CD4-positive, alpha-beta memory T cell (primary cell): Measurements from ENCODE around the gene RFTN1. TPM values are rescaled to one million over a fixed set of nuclear protein-coding genes. Genes with fewer than 3 reads are reported as not detected.
A peak's percentile ranks its signal among the peaks of the same experiment; 100 is the strongest.

Source experiments
- CTCF ChIA-PET: fragments of 350-600 bp; sonication (Branson Sonifier 250); formaldehyde crosslinking; loops from one replicate; lab custom pipeline; 2021; ENCODE audit warnings: inconsistent platforms; ENCODE audit not compliant: partially characterized antibody; lab: Charles Lee
- POLR2A ChIA-PET: fragments of 350-600 bp; sonication (Branson Sonifier 250); formaldehyde crosslinking; loops from one replicate; lab custom pipeline; 2021; ENCODE audit not compliant: partially characterized antibody; lab: Charles Lee
- DNase-seq, 5 donors: peaks; one replicate each; pipeline versions ENCODE4 v3.0.0 to v3.0.0-alpha.2; 2020 to 2022; ENCODE audit warnings: mixed read lengths in 1 of 5
- H3K27ac ChIP-seq: one replicate; pipeline ENCODE4 v1.7.0; 2013; ENCODE audit warnings: low read depth, low read length
- H3K27me3 ChIP-seq: 2 replicates; pipeline ENCODE4 v1.7.0; 2013; ENCODE audit warnings: mild to moderate bottlenecking, low read length, moderate library complexity; ENCODE audit not compliant: insufficient read depth
- H3K36me3 ChIP-seq: 2 replicates; pipeline ENCODE4 v1.7.0; 2013; ENCODE audit warnings: mild to moderate bottlenecking, low read length, moderate library complexity; ENCODE audit not compliant: insufficient read depth
- H3K4me1 ChIP-seq: 2 replicates; pipeline ENCODE4 v1.7.0; 2013; ENCODE audit warnings: mild to moderate bottlenecking, low read length, moderate library complexity; ENCODE audit not compliant: insufficient read depth
- H3K4me3 ChIP-seq, 2 donors: one replicate each; pipeline ENCODE4 v1.7.0; 2013; ENCODE audit warnings: low read length in 2 of 2, mild to moderate bottlenecking in 1 of 2
- H3K9me3 ChIP-seq, 2 donors: one replicate each; pipeline ENCODE4 v1.7.0; 2013; ENCODE audit warnings: low read length in 2 of 2, control low read depth in 1 of 2; ENCODE audit not compliant: control insufficient read depth in 1 of 2
- H3K27ac Mint-ChIP-seq, 7 donors: one replicate each; pipeline ENCODE4 v1.8.0; 2020 to 2021; ENCODE audit warnings: mixed read lengths in 7 of 7, mild to moderate bottlenecking in 6 of 7, inconsistent platforms in 3 of 7, moderate library complexity in 3 of 7
- H3K27me3 Mint-ChIP-seq, 2 donors: one replicate each; pipeline ENCODE4 v1.8.0; 2020 to 2021; ENCODE audit warnings: mixed read lengths in 2 of 2
- H3K36me3 Mint-ChIP-seq, 2 donors: one replicate each; pipeline ENCODE4 v1.8.0; 2020 to 2021; ENCODE audit warnings: mixed read lengths in 2 of 2, inconsistent platforms in 1 of 2, mild to moderate bottlenecking in 1 of 2
- H3K4me1 Mint-ChIP-seq, 4 donors: one replicate each; pipeline ENCODE4 v1.8.0; 2020 to 2021; ENCODE audit warnings: mixed read lengths in 4 of 4, mild to moderate bottlenecking in 1 of 4
- H3K4me3 Mint-ChIP-seq, 8 donors: one replicate each; pipeline ENCODE4 v1.8.0; 2020 to 2021; ENCODE audit warnings: mixed read lengths in 8 of 8, mild to moderate bottlenecking in 7 of 8, moderate library complexity in 6 of 8, inconsistent platforms in 3 of 8
- H3K9me3 Mint-ChIP-seq, 8 donors: one replicate each; pipeline ENCODE4 v1.8.0; 2020 to 2021; ENCODE audit warnings: mixed read lengths in 8 of 8, mild to moderate bottlenecking in 5 of 8, inconsistent platforms in 3 of 8, moderate library complexity in 1 of 8
- intact Hi-C: fragments of 100-400 bp; cut with micrococcal nuclease; formaldehyde crosslinking; loops from one replicate; pipeline ENCODE4 v1.15.1; 2023
- polyA plus RNA-seq, 2 donors: library from polyadenylated mRNA; unstranded; fragments of 300-500 nt; fragmentation: Illumina TruSeq; gene quantifications; one replicate each; pipeline ENCODE4 v1.2.3, GENCODE V29; 2021
- total RNA-seq, 2 experiments: library from RNA; stranded (reverse); gene quantifications; one replicate each; pipeline ENCODE4 v1.2.3, GENCODE V29; 2021

Gene RFTN1
- total and polyA plus RNA-seq, 4 experiments from 2014 or later, result 38.3 to 59.7 (median 52.0) TPM

GRCh38 chr3:16550676-16551341 is 37.3 kb upstream of the RFTN1 start:
- H3K4me1 Mint-ChIP-seq, result peaks cover 2 to 6% (median 3%) of the 10 kb centered on the region in 4 donors
- H3K27ac Mint-ChIP-seq, result peak overlapping the region in 5 of 7 donors; percentile 11 to 84 (median 51)
- H3K4me3 Mint-ChIP-seq, result no peak overlapping the region
- H3K36me3 Mint-ChIP-seq, result no peaks in the 10 kb centered on the region
- Histone ChIP-seq H3K27me3 (no peaks in the 10 kb centered on the region), H3K4me1 (no peaks in the 10 kb centered on the region), H3K4me3 (no peak overlapping the region), H3K36me3 (no peaks in the 10 kb centered on the region), H3K9me3 (no peaks in the 10 kb centered on the region), H3K27ac (no peak overlapping the region)
- H3K27me3 Mint-ChIP-seq, result peaks cover 6 to 14% of the 10 kb centered on the region in 2 donors
- ChIA-PET POLR2A (interaction anchor here (1.5 kb wide), 1 partner anchor 265 kb away, joined by 5 read pairs; no protein-coding TSS in a partner anchor), CTCF (interaction anchor here (0.5 to 7.2 kb wide), 22 partner anchors 9 to 503 kb away, joined by 3 to 97 read pairs (median 4); partner anchors contain the start of genes DPH3 and OXNAD1)
- intact Hi-C loops, result loop anchor here (1.0 to 5.0 kb wide), 6 partner anchors 232 to 734 kb away; no protein-coding TSS in a partner anchor
- peak; percentile 74 to 80 (median 78) for DNase-seq
- H3K9me3 Mint-ChIP-seq, result no peaks in the 10 kb centered on the region

DNA sequence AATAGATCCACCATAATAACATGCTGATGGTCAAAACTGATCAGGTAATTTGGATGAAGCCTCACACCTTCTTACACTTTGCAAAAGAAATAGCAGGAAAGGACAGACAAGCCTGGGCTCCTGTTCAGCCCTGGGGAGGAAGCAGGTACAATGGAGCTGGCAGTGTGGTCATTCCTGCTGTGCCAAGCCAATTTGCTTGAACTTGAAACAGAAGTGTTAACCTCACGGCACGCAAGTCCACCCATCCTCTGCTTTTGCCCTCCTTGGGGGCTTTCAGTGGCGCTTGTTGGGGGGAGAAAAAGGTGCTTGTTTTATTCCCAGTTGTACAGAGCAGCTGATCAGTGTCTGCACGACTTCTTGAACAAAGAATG is 36.8 kb upstream of the RFTN1 start:
- no peak for DNase-seq
- Histone ChIP-seq H3K36me3 (no peaks in the 10 kb centered on the region), H3K27ac (no peak overlapping the region), H3K4me3 (no peak overlapping the region), H3K27me3 (no peaks in the 10 kb centered on the region), H3K9me3 (no peaks in the 10 kb centered on the region), H3K4me1 (no peaks in the 10 kb centered on the region)
- no peaks in the 10 kb centered on the region for H3K36me3 Mint-ChIP-seq
- H3K27me3 Mint-ChIP-seq, result peaks cover 6 to 14% of the 10 kb centered on the region in 2 donors
- H3K9me3 Mint-ChIP-seq, result no peaks in the 10 kb centered on the region
- H3K4me1 Mint-ChIP-seq, result peaks cover 2 to 6% (median 3%) of the 10 kb centered on the region in 4 donors
- H3K4me3 Mint-ChIP-seq, result no peak overlapping the region
- no peak overlapping the region for H3K27ac Mint-ChIP-seq
- intact Hi-C loops, result loop anchor here (1.0 to 5.0 kb wide), 5 partner anchors 231 to 733 kb away; no protein-coding TSS in a partner anchor
- ChIA-PET POLR2A (interaction anchor here (1.5 kb wide), 1 partner anchor 265 kb away, joined by 5 read pairs; no protein-coding TSS in a partner anchor), CTCF (interaction anchor here (0.5 to 7.2 kb wide), 27 partner anchors 8 to 502 kb away, joined by 3 to 97 read pairs (median 4); partner anchors contain the start of genes DPH3 and OXNAD1)

GRCh38 chr3:16548721-16549120 is 35.2 kb upstream of the RFTN1 start:
- DNase-seq, result no peak
- H3K4me1 Mint-ChIP-seq, result peaks cover 2 to 6% (median 3%) of the 10 kb centered on the region in 4 donors
- no peaks in the 10 kb centered on the region for H3K9me3 ChIP-seq
- CTCF ChIA-PET, result interaction anchor here (1.9 to 7.2 kb wide), 4 partner anchors 258 to 282 kb away, joined by 10 to 97 read pairs (median 24); partner anchors contain the start of genes DPH3 and OXNAD1
- H3K4me1 ChIP-seq, result no peaks in the 10 kb centered on the region
- no peak overlapping the region for H3K4me3 Mint-ChIP-seq
- H3K27ac ChIP-seq, result no peak overlapping the region
- H3K27ac Mint-ChIP-seq, result no peak overlapping the region
- peaks cover 4 to 12% of the 10 kb centered on the region in 2 donors for H3K27me3 Mint-ChIP-seq
- POLR2A ChIA-PET, result no interaction called here
- no peaks in the 10 kb centered on the region for H3K36me3 Mint-ChIP-seq
- H3K4me3 ChIP-seq, result no peak overlapping the region
- H3K9me3 Mint-ChIP-seq, result no peaks in the 10 kb centered on the region
- no peaks in the 10 kb centered on the region for H3K27me3 ChIP-seq
- no peaks in the 10 kb centered on the region for H3K36me3 ChIP-seq
- intact Hi-C loops, result no loop called here

DNA sequence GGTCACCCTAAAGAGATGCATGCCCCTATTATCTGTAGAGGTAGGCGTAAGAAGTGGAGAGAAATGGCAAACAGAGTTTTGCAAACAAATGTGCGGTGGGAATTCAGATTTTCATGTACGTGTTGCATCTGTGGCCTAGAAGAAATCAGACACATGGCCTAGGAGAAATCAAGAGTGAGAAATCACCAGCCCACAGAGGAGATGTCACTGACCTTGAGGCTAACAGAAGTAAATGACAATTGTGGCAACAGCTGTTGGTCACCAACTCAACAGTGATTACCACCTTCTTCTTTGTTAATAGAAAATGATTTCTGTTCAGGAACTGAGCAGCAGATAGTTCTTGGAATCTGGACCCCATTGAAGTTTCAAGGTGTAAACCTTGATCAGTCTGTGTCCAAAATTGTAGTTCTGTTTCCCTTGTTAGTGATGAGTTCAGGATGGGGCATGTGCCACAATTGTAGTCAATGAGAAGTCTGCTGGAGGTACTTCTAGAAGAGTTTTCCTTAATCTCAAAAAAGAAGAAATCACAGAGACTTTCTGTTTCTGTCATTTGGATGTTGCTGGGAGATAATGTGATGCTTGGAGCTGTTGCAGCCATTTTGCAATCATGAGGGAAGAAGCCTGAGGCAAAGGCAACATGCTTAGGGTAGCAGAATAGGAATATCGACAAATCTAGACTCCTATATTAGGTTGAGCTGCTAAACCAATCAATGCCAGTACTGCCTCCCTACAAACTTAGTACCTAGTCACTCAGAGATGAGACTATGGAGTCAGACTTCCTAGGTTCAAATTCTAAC is 34.3 kb upstream of the RFTN1 start:
- H3K27ac ChIP-seq, result no peak overlapping the region
- H3K4me1 ChIP-seq, result no peaks in the 10 kb centered on the region
- no peaks in the 10 kb centered on the region for H3K36me3 ChIP-seq
- POLR2A ChIA-PET, result no interaction called here
- Mint-ChIP-seq H3K36me3 (no peaks in the 10 kb centered on the region), H3K27me3 (peaks cover 3 to 11% of the 10 kb centered on the region in 2 donors), H3K9me3 (peaks cover 0 to 2% (median 0%) of the 10 kb centered on the region in 8 donors), H3K4me1 (peaks cover 2 to 6% (median 3%) of the 10 kb centered on the region in 4 donors), H3K27ac (peak overlapping the region in 1 of 7 donors; percentile 14), H3K4me3 (no peak overlapping the region)
- intact Hi-C loops, result no loop called here
- DNase-seq, result no peak
- H3K4me3 ChIP-seq, result no peak overlapping the region
- CTCF ChIA-PET, result interaction anchor here (1.8 to 2.3 kb wide), 3 partner anchors 258 to 499 kb away, joined by 6 to 15 read pairs (median 10); no protein-coding TSS in a partner anchor
- no peaks in the 10 kb centered on the region for H3K9me3 ChIP-seq
- H3K27me3 ChIP-seq, result no peaks in the 10 kb centered on the region

- Mint-ChIP-seq H3K27ac (no peak overlapping the region), H3K36me3 (no peaks in the 10 kb centered on the region), H3K27me3 (peaks cover under 1 to 4% of the 10 kb centered on the region in 2 donors), H3K9me3 (peaks cover 0 to 2% (median 0%) of the 10 kb centered on the region in 8 donors), H3K4me3 (no peak overlapping the region), H3K4me1 (peaks cover 2 to 6% (median 3%) of the 10 kb centered on the region in 4 donors)
- Histone ChIP-seq H3K27ac (no peak overlapping the region), H3K4me1 (no peaks in the 10 kb centered on the region), H3K9me3 (no peaks in the 10 kb centered on the region), H3K4me3 (no peak overlapping the region), H3K36me3 (no peaks in the 10 kb centered on the region), H3K27me3 (no peaks in the 10 kb centered on the region)
- intact Hi-C loops, result no loop called here
- CTCF ChIA-PET, result interaction anchor here (1.8 to 2.3 kb wide), 3 partner anchors 257 to 498 kb away, joined by 6 to 15 read pairs (median 10); no protein-coding TSS in a partner anchor
- POLR2A ChIA-PET, result no interaction called here
- no peak for DNase-seq
Observed at GRCh38 chr3:16546186-16547010, 32.9 kb upstream of the RFTN1 start.

DNA sequence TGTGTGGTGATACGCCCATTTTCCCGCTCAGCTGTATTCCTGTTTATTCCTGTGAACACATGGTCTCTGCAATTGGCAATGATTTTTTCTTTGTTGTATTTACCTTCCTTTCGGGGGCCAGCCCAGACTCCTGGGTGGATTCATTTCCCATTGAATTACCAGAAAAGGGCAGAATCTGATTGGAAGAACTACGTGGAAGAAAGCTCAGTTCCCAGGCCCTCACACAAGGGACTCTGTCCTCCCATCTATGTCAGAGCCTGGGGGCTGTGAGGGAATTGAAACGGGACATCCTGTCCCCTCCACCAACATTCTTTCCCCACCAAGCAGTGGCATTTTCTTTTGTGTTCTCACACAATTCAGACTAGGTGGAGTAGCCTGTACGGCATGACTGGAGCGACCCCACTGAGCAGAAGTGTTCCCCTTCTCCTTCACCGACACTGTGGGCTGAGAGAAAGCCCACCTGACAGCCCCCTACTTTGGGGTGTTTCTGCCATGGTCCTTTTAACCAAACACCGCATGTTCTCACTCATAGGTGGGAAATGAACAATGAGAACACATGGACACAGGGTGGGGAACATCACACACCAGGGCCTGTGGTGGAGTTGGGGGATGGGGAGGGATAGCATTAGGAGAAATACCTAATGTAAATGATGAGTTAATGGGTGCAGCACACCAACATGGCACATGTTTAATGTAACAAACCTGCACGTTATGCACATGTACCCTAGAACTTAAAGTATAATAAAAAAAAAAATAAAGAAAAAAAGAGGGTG is 32.1 kb upstream of the RFTN1 start:
- ChIA-PET CTCF (interaction anchor here (1.2 kb wide), 1 partner anchor 496 kb away, joined by 3 read pairs; no protein-coding TSS in a partner anchor), POLR2A (no interaction called here)
- no peaks in the 10 kb centered on the region for H3K36me3 ChIP-seq
- no peaks in the 10 kb centered on the region for H3K36me3 Mint-ChIP-seq
- H3K27ac ChIP-seq, result no peak overlapping the region
- H3K4me1 ChIP-seq, result no peaks in the 10 kb centered on the region
- peaks cover 0 to 2% (median 0%) of the 10 kb centered on the region in 8 donors for H3K9me3 Mint-ChIP-seq
- peaks cover 0 to under 1% (median 0%) of the 10 kb centered on the region in 4 donors for H3K4me1 Mint-ChIP-seq
- DNase-seq, result no peak
- H3K9me3 ChIP-seq, result no peaks in the 10 kb centered on the region
- intact Hi-C loops, result no loop called here
- no peak overlapping the region for H3K4me3 ChIP-seq
- no peaks in the 10 kb centered on the region for H3K27me3 ChIP-seq
- peaks cover 0 to 5% of the 10 kb centered on the region in 2 donors for H3K27me3 Mint-ChIP-seq
- no peak overlapping the region for H3K27ac Mint-ChIP-seq
- no peak overlapping the region for H3K4me3 Mint-ChIP-seq
